Ovary (tissue), 9 donors: ENCODE data around the gene NR2E3. TPM values are rescaled to one million over a fixed set of nuclear protein-coding genes. Genes with fewer than 3 reads are reported as not detected.
"Not testable (repeated sequence)": the region's sequence is repeated elsewhere in the genome, so short reads cannot be mapped to it uniquely, and the experiment has no call there.

Experiments used
- DNase-seq, 5 donors: peaks; one replicate each; pipeline ENCODE4 v3.0.0-alpha.2; 2019 to 2020
- H3K27ac ChIP-seq, 2 donors: fragments of 200-600 bp; one replicate each; pipeline versions ENCODE4 v1.5.1 to v1.8.0; 2019 to 2022
- H3K27me3 ChIP-seq: fragments of 200-600 bp; one replicate; pipeline ENCODE4 v1.8.0; 2022
- H3K36me3 ChIP-seq: fragments of 200-600 bp; sonication (generic); one replicate; pipeline ENCODE4 v1.5.1; 2019
- H3K4me1 ChIP-seq: one replicate; pipeline ENCODE4 v1.8.1; 2013; ENCODE audit warnings: mild to moderate bottlenecking, moderate library complexity; ENCODE audit not compliant: insufficient read depth
- H3K4me3 ChIP-seq: fragments of 200-600 bp; sonication (generic); one replicate; pipeline ENCODE4 v1.5.1; 2017
- H3K9me3 ChIP-seq, 2 donors: fragments of 200-600 bp in 1 of 2; sonication (generic) in 1 of 2; one replicate each; pipeline versions ENCODE4 v1.5.1 to v1.8.1; 2013 to 2019; ENCODE audit warnings: mild to moderate bottlenecking in 1 of 2, moderate library complexity in 1 of 2
- EP300 ChIP-seq: sonication (generic); formaldehyde crosslinking; IDR thresholded peaks from one replicate; pipeline ENCODE4 v1.6.1; 2017; ENCODE audit warnings: antibody characterized with exemption
- POLR2A ChIP-seq: fragments of 450-650 bp; IDR thresholded peaks from one replicate; pipeline ENCODE4 v1.6.1; 2017; ENCODE audit warnings: antibody characterized with exemption, mild to moderate bottlenecking, moderate library complexity
- WGBS, 3 donors: extraction: QIAGEN DNeasy Blood & Tissue Kit in 1 of 3; methylation state at CpG; one replicate each; pipeline versions ENCODE4 v1.1.5 to v1.1.7; 2013 to 2017; 5-methylcytosine and 5-hydroxymethylcytosine counted together
- intact Hi-C, 4 donors: fragments of 100-400 bp; cut with DNase I; formaldehyde crosslinking; loops; one replicate each; pipeline versions ENCODE4 v1.11.0 to v1.15.1; 2022 to 2023
- polyA plus RNA-seq, 2 donors: library from polyadenylated mRNA; stranded (reverse); fragments of 200-250 nt in 1 of 2; fragments of 350-450 nt in 1 of 2; fragmentation: Illumina TruSeq in 1 of 2; extraction: RNeasy Lipid Tissue Mini Kit (QIAGEN cat#74804) in 1 of 2; gene quantifications; one replicate each; pipeline ENCODE4 v1.2.3, GENCODE V29; 2013 to 2014
- small RNA-seq: library from RNA; depleted of rRNA; stranded (forward); fragments of <200 nt; gene quantifications from one replicate; pipeline ENCODE3, GENCODE V24; 2016
- total RNA-seq, 7 donors: library from RNA; depleted of rRNA in 2 of 7; stranded (reverse); fragments of >200 nt in 2 of 7; fragmentation: NEBNext Ultra II Directional in 3 of 7; extraction: Animal tissue kit (Norgen Biotek cat#: 25700) in 3 of 7; gene quantifications; one replicate each; pipeline versions ENCODE4 v1.1.0 to v1.2.4, GENCODE V29; 2016 to 2023
- TF ChIP-seq, protein P1 (sequence below), 3 donors: fragments of 450-650 bp in 2 of 3; fragments of 200-600 bp in 1 of 3; IDR thresholded peaks; one replicate each; pipeline versions ENCODE4 v1.5.1 to v1.8.0; 2016 to 2022; ENCODE audit warnings: antibody characterized with exemption in 3 of 3, mild to moderate bottlenecking in 1 of 3
- donor health status: DM: no; HTN: no; CAD: no; lungs with moderate emphysema.
- donor health status: DM: no; HTN: no; CAD: no.
- donor health status: Bipolar disorder and iron deficiency.
- donor health status: DM: yes; HTN: yes; CAD: no.
- donor health status: DM: no; HTN: no; CAD: no.
- donor health status: DM: yes; HTN: yes; CAD: no.

Gene NR2E3
- total and polyA plus RNA-seq, 9 donors: 0.04 to 0.69 (median 0.22) TPM; not detected in 5

DNA sequence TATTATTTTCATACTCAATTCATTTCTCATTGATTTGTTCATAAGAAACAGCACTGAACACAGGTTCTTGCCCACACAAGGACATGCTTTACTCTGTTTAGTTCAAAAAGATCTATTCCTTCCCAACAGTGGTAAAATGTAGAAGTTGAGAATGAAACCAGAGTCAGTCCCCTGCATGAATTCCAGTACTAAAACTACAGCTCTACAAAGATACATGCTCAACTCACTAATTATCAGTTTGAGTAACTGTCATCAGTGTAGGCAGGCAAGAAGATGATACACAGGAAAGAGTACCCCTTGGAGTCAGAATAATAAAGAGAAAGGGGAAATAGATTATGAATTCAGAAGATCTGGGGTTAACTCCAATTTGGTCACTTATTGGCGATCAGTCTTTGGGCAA, 43.2 kb downstream of the NR2E3 start:
- no peaks in the 10 kb centered on the region for H3K9me3 ChIP-seq
- intact Hi-C loops: no loop called here
- H3K36me3 ChIP-seq: no peaks in the 10 kb centered on the region
- H3K4me3 ChIP-seq: no peak overlapping the region
- no peaks in the 10 kb centered on the region for H3K4me1 ChIP-seq
- 95 to 98% (median 97%) methylated on average over 1 of the region's 1 CpG for WGBS, 3 donors
- H3K27ac ChIP-seq: no peak overlapping the region
- no peaks in the 10 kb centered on the region for H3K27me3 ChIP-seq
- TF ChIP-seq POLR2A (no peak), EP300 (no peak)
- TF ChIP-seq, protein P1, sequence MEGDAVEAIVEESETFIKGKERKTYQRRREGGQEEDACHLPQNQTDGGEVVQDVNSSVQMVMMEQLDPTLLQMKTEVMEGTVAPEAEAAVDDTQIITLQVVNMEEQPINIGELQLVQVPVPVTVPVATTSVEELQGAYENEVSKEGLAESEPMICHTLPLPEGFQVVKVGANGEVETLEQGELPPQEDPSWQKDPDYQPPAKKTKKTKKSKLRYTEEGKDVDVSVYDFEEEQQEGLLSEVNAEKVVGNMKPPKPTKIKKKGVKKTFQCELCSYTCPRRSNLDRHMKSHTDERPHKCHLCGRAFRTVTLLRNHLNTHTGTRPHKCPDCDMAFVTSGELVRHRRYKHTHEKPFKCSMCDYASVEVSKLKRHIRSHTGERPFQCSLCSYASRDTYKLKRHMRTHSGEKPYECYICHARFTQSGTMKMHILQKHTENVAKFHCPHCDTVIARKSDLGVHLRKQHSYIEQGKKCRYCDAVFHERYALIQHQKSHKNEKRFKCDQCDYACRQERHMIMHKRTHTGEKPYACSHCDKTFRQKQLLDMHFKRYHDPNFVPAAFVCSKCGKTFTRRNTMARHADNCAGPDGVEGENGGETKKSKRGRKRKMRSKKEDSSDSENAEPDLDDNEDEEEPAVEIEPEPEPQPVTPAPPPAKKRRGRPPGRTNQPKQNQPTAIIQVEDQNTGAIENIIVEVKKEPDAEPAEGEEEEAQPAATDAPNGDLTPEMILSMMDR (IDR thresholded peaks at IDR 0.05): no peak
- DNase-seq: no peak

- H3K4me3 ChIP-seq, H3K27me3 ChIP-seq, H3K27ac ChIP-seq, H3K9me3 ChIP-seq, H3K4me1 ChIP-seq, intact Hi-C loops, DNase-seq, H3K36me3 ChIP-seq: not testable (repeated sequence)
- 94 to 98% (median 97%) methylated on average over 4 of the region's 4 CpGs for WGBS, 3 donors
Measured at GRCh38 chr15:71858232-71858631, 47.9 kb downstream of the NR2E3 start.

Small RNAs within 50 kb of the gene (small RNA-seq; reads per million reads assigned to genes)
- gene RNA5SP399: 0.25 reads per million
